Epithelial cell of esophagus (primary cell): Measurements from ENCODE around the gene IL1F10.
A peak's percentile ranks its signal among the peaks of the same experiment; 100 is the strongest.

Experiments used
- DNase-seq: peaks from one replicate; pipeline ENCODE4 v3.0.0; 2010; ENCODE audit warnings: low read depth
- H3K4me3 ChIP-seq: 2 replicates; pipeline ENCODE4 v1.5.1; 2011; ENCODE audit warnings: mild to moderate bottlenecking, low read length, control low read depth
- TF ChIP-seq, protein P1 (sequence below): IDR thresholded peaks from 2 replicates; pipeline ENCODE4 v1.5.1; 2011; ENCODE audit warnings: low read depth, mild to moderate bottlenecking, low read length, control low read depth, inconsistent platforms; ENCODE audit not compliant: insufficient read depth; ENCODE audit errors: missing control alignments

Gene IL1F10

DNA sequence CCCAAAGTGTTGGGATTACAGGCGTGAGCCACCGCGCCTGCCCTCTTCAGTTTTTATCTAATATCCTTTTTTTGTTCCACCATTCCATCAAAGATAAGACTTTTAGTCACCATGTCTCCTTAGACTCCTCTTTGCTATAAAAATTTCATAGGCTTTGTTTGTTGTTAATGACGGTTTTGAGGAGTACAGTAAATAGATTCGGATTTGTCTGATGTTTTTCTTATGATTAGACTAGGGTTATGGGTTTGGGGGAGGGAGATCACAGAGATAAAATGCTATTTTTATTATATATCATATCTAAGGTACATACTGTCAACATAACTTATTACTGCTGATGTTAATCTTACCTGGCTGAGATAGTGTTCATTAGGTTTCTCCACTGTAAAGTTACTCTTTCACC lies 21.3 kb upstream of the IL1F10 start:
- no peak for DNase-seq
- no peak overlapping the region for H3K4me3 ChIP-seq
- TF ChIP-seq, protein P1, sequence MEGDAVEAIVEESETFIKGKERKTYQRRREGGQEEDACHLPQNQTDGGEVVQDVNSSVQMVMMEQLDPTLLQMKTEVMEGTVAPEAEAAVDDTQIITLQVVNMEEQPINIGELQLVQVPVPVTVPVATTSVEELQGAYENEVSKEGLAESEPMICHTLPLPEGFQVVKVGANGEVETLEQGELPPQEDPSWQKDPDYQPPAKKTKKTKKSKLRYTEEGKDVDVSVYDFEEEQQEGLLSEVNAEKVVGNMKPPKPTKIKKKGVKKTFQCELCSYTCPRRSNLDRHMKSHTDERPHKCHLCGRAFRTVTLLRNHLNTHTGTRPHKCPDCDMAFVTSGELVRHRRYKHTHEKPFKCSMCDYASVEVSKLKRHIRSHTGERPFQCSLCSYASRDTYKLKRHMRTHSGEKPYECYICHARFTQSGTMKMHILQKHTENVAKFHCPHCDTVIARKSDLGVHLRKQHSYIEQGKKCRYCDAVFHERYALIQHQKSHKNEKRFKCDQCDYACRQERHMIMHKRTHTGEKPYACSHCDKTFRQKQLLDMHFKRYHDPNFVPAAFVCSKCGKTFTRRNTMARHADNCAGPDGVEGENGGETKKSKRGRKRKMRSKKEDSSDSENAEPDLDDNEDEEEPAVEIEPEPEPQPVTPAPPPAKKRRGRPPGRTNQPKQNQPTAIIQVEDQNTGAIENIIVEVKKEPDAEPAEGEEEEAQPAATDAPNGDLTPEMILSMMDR = no peak

DNA sequence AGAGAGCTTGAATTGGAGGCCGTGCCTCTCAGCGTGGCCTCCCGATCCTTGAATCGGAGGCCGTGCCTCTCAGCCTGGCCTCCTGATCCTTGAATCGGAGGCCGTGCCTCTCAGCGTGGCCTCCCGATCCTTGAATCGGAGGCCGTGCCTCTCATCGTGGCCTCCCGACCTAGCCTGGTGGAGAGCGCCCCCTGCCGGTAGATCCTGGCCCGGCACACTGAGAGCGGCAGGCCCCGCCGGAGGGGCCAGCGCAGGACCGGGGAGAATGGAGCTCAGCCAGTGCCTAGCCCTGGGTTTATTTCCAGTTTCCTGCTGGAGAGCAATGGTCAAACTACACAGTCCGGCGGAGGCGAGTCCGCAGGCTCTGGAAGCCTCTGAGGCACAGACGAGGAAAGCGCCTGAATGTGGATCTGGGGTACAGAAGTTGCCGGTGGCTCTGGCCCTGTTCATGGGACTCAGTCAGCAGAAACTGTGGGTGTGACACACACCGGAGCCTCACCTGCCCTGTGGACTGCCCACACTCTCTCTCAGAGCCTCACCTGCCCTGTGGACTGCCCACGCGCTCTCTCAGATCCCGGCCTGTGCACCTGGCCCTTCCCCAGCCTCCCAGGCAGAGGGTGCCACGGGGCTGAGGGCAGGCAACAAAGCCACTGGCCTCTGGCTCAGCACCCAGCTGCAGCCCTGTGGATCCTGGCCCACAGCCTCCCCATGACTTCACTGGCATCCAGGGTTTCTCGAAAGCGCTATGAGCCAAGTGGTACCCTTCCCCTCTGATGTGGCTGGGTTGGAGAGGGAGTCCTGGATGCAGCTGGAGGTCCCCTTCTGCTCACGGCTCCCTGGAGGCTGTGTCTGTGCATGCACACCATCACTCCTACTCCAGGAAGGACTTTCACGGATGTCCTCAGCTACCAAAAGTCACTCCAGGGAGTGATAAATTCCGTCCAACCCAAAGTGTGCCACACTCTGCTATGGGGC lies 16.6 kb upstream of the IL1F10 start:
- H3K4me3 ChIP-seq = no peak overlapping the region
- no peak for DNase-seq
- TF ChIP-seq, protein P1 = no peak

DNA sequence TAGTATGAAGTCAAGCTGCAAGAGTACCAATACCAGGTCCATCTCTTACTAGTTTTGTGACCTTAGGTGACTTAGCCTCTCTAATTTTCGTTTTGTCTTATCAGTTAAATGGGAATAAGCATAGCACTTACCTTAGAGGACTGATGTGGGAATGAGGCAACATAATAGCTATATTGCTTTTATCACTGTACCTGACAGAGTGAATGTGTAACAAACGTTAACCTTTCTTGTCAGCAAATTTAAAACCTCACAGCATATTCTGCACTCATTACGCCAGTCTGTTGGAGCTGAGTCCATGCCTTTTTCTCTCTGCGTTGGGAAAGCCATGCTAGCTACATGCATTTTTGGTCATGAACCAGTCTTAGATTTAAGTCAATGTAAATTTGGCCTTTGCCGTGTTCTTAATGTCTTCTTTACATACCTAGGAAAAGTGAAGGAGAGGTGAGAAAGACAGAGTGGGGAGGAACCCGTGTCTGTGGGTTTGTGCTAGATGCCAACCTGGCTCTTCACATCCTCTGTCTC lies 15.3 kb upstream of the IL1F10 start, which contains the start of gene IL36B:
Gene IL36B (minus strand): TSS at position 472 of the 522 bp plus-strand sequence.
- H3K4me3 ChIP-seq = no peak within 1 kb of the TSS
- no peak for DNase-seq
- TF ChIP-seq, protein P1 = no peak

DNA sequence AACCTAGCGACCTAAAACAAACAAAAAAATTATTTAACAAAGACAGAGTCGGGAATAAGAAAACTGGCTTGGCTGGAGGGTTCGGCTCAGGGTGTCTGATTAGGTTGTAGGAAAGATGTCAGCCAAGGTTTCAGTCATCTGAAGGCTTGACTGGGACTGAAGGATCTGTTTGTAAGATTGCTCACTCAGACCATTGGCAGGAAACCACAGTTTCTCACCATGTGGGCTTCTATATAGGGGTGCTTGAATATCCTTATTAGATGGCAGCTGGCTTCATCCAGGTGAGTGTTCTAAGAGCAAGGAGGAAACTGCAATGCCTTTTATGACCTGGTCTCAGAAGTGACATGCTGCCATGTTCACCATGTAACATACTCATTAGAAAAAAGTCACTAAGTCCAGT lies 14.1 kb upstream of the IL1F10 start:
- no peak overlapping the region for H3K4me3 ChIP-seq
- TF ChIP-seq, protein P1 = no peak
- no peak for DNase-seq

DNA sequence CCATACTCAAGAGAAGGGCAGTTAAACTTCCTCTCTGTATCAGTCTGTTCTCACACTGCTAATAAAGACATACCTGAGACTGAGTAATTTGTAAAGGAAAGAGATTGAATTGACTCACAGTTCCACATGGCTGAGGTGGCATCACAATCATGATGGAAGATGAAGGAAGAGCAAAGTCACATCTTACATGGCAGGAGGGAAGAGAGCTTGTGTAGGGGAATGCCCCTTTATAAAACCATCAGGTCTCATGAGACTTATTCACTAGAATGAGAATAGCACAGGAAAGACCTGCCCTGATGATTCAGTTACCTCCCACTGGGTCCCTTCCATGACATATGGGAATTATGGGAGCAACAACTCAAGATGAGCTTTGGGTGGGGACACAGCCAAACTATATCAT lies 13.7 kb upstream of the IL1F10 start:
- DNase-seq = peak; percentile 51
- H3K4me3 ChIP-seq = no peak overlapping the region
- TF ChIP-seq, protein P1 = no peak

DNA sequence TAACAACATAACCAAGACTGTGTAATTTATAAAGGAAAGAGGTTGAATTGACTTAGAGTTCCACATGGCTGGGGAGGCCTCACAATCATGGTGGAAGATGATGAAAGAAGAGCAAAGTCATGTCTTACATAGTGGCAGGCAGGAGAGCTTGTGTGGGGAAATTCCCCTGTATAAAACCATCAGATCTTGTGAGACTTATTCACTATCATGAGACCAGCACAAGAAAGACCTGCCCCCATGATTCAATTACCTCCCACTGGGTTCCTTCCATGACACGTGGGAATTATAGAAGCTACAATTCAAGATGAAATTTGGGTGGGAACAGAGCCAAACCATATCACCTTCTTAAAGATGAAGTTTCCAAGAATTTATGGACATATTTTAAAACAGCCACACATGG lies 11.2 kb upstream of the IL1F10 start:
- TF ChIP-seq, protein P1 = no peak
- DNase-seq = no peak
- H3K4me3 ChIP-seq = no peak overlapping the region
